HCT116 (cell line): ENCODE results near the gene CENPX. TPM values are rescaled to one million over a fixed set of nuclear protein-coding genes. Genes with fewer than 3 reads are reported as not detected.
A peak's percentile ranks its signal among the peaks of the same experiment; 100 is the strongest.

ENCODE experiments used
- ATAC-seq: fragments of 200-7000 bp; cut with Tn5 transposase; 2 replicates; pipeline ENCODE4 v1.9.1; 2020; ENCODE audit warnings: mild to moderate bottlenecking, moderate library complexity
- BruUV-seq: library from RNA; stranded (reverse); fragments of 400-500 nt; replicated peaks from 2 replicates; lab custom pipeline; 2021; lab: Mats Ljungman, UMichigan
- CTCF ChIA-PET: fragments of 300-600 bp; sonication (Branson Sonifier 250); formaldehyde crosslinking; loops from one replicate; lab custom pipeline; 2021; ENCODE audit warnings: antibody characterized with exemption; lab: Charles Lee
- POLR2A ChIA-PET: fragments of 300-600, 350-600 bp; sonication (Branson Sonifier 250); formaldehyde crosslinking; loops from one replicate; lab custom pipeline; 2021; ENCODE audit warnings: antibody characterized with exemption; lab: Charles Lee
- RAD21 ChIA-PET, 2 experiments: fragments of 300-600 bp; sonication (Branson Sonifier 250); formaldehyde crosslinking; loops; one replicate each; lab custom pipeline; 2023; ENCODE audit warnings: low total read pairs in 2 of 2; ENCODE audit not compliant: uncharacterized antibody in 2 of 2, unreplicated experiment in 2 of 2, low non-redundant PET in 1 of 2; lab: Charles Lee
- DNase-seq: peaks from one replicate; pipeline ENCODE4 v3.0.0-alpha.2; 2010; ENCODE audit warnings: low read depth, low spot score
- H2AFZ ChIP-seq: fragments of 200-600 bp; shearing (Covaris generic), sonication (generic); 2 replicates; pipeline ENCODE4 v1.6.1; 2017; ENCODE audit warnings: low read depth, mixed run types, mixed read lengths, antibody characterized with exemption, low read length; ENCODE audit not compliant: poor library complexity, severe bottlenecking
- H3K27ac ChIP-seq: 2 replicates; pipeline ENCODE4 v1.5.1; 2012; ENCODE audit warnings: low read depth, low read length
- H3K27me3 ChIP-seq: fragments of 200-600 bp; sonication (generic); 2 replicates; pipeline ENCODE4 v1.6.1; 2016; ENCODE audit warnings: mixed run types, low read length, mixed read lengths; ENCODE audit not compliant: insufficient read depth
- H3K36me3 ChIP-seq, 2 experiments: fragments of 200-500 bp in 1 of 2; fragments of 200-600 bp in 1 of 2; sonication (Bioruptor generic) in 1 of 2; sonication (generic) in 1 of 2; 2 replicates each; pipeline versions ENCODE4 v1.5.1 to v1.6.1; 2014 to 2016; ENCODE audit warnings: low read length in 2 of 2, inconsistent platforms in 1 of 2, mixed read lengths in 1 of 2, mixed run types in 1 of 2; ENCODE audit not compliant: insufficient read depth in 2 of 2, control insufficient read depth in 1 of 2
- H3K4me1 ChIP-seq, 2 experiments: fragments of 200-600 bp in 1 of 2; sonication (generic) in 1 of 2; 2 replicates each; pipeline versions ENCODE4 v1.5.1 to v1.6.1; 2012 to 2017; ENCODE audit warnings: low read length in 2 of 2, inconsistent platforms in 1 of 2, mild to moderate bottlenecking in 1 of 2, mixed read lengths in 1 of 2, mixed run types in 1 of 2, moderate library complexity in 1 of 2; ENCODE audit not compliant: insufficient read depth in 2 of 2, control insufficient read depth in 1 of 2
- H3K4me2 ChIP-seq: fragments of 200-600 bp; sonication (generic); 2 replicates; pipeline ENCODE4 v1.6.1; 2017; ENCODE audit warnings: mixed run types, low read length, mixed read lengths
- H3K4me3 ChIP-seq, 2 experiments: fragments of 200-600 bp in 1 of 2; sonication (generic) in 1 of 2; replicated peaks in 1 of 2; 2 replicates each; pipeline ENCODE4 v1.5.1; 2011 to 2016; ENCODE audit warnings: low read length in 2 of 2, control low read depth in 1 of 2, low read depth in 1 of 2, mild to moderate bottlenecking in 1 of 2, mixed read lengths in 1 of 2, mixed run types in 1 of 2
- H3K79me2 ChIP-seq: fragments of 200-600 bp; sonication (generic); 2 replicates; pipeline ENCODE4 v1.6.1; 2017; ENCODE audit warnings: mild to moderate bottlenecking, mixed run types, low read length, moderate library complexity, mixed read lengths; ENCODE audit not compliant: insufficient read depth
- H3K9ac ChIP-seq: fragments of 200-600 bp; sonication (generic); 2 replicates; pipeline ENCODE4 v1.6.1; 2016; ENCODE audit warnings: low read length, mixed read lengths
- H3K9me2 ChIP-seq: fragments of 200-600 bp; sonication (generic), shearing (Covaris generic); 2 replicates; pipeline ENCODE4 v1.6.1; 2017; ENCODE audit warnings: mixed run types, mild to moderate bottlenecking, moderate library complexity; ENCODE audit not compliant: insufficient read depth
- H3K9me3 ChIP-seq, 2 experiments: fragments of 200-500 bp in 1 of 2; fragments of 200-600 bp in 1 of 2; sonication (Bioruptor generic) in 1 of 2; sonication (generic) in 1 of 2; 2 replicates each; pipeline ENCODE4 v1.6.1; 2014 to 2017; ENCODE audit warnings: low read length in 2 of 2, mixed read lengths in 2 of 2, inconsistent platforms in 1 of 2, low read depth in 1 of 2, mild to moderate bottlenecking in 1 of 2, mixed run types in 1 of 2, moderate library complexity in 1 of 2; ENCODE audit not compliant: control insufficient read depth in 1 of 2, insufficient read depth in 1 of 2
- H4K20me1 ChIP-seq: fragments of 200-600 bp; sonication (generic), shearing (Covaris generic); 2 replicates; pipeline ENCODE4 v1.6.1; 2017; ENCODE audit warnings: mixed run types, mild to moderate bottlenecking, moderate library complexity; ENCODE audit not compliant: insufficient read depth
- JUND ChIP-seq: IDR thresholded peaks from 2 replicates; pipeline ENCODE4 v1.6.1; 2012
- POLR2A ChIP-seq: IDR thresholded peaks from 2 replicates; pipeline ENCODE4 v1.7.0; 2011; ENCODE audit warnings: borderline replicate concordance; ENCODE audit not compliant: insufficient read depth, insufficient read length; ENCODE audit errors: extremely low read depth
- POLR2AphosphoS5 ChIP-seq: IDR thresholded peaks from 2 replicates; pipeline ENCODE4 v1.6.1; 2011; ENCODE audit warnings: mild to moderate bottlenecking, low read depth, low read length, moderate library complexity
- REST ChIP-seq: IDR thresholded peaks from 2 replicates; pipeline ENCODE4 v1.6.1; 2012; ENCODE audit warnings: low read depth
- TCF7L2 ChIP-seq: IDR thresholded peaks from 2 replicates; pipeline ENCODE4 v1.7.0; 2011; ENCODE audit warnings: borderline replicate concordance, inconsistent platforms; ENCODE audit not compliant: insufficient read depth, insufficient read length; ENCODE audit errors: extremely low read depth
- YY1 ChIP-seq: IDR thresholded peaks from 2 replicates; pipeline ENCODE4 v1.6.1; 2011; ENCODE audit warnings: low read length, low read depth, moderate library complexity, mild to moderate bottlenecking; ENCODE audit not compliant: insufficient replicate concordance; ENCODE audit errors: extremely low read depth
- ZFX ChIP-seq: fragments of 450-650 bp; IDR thresholded peaks from 2 replicates; pipeline ENCODE4 v1.6.1; 2017
- intact Hi-C: fragments of 100-400 bp; cut with micrococcal nuclease; formaldehyde crosslinking; loops from 2 replicates; pipeline ENCODE4 v1.10.0; 2022
- total RNA-seq: library from RNA; stranded (reverse); gene quantifications from one replicate; pipeline ENCODE4 v1.2.1, GENCODE V29; 2021; ENCODE audit not compliant: unreplicated experiment
- TF ChIP-seq, protein P1 (sequence below): IDR thresholded peaks from 2 replicates; pipeline ENCODE4 v1.6.1; 2012

CENPX gene
- total RNA-seq, 1 experiment from 2014 or later: 184 TPM

DNA sequence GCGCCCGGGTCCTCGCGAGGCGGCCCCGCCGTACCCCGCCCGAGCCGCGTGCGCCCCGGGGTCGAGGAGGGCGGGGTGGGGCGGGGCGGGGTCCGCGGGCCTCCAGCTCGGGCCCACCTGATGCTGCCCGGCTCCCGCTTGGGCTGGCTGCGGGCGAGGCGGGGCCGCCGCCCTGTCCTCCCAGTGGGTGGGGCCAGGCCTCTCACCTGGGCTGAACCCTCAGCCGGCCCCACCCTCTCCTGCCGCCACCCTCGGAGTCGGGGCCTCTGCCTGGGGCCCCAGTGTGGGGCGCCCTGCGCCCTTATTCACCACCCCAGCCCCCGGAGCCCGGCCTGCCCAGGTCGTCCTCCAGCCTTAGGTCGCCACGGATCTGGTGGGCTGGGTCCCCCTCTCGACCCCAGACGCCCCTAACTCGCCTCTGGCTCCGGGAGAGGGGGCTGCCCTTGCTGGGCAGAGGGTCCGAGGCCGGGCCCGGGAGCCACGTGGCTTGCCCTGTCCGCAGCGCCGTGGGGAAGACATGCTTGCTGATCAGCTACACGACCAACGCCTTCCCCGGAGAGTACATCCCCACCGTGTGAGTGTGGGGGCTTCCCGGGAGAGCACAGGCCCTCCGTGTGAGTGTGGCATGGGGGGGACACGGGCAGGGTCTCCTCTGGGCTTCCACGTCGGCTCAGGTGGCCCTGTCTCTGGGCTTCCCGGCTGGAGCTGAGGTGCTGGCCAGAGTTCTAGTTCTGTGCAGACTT is 9.4 kb upstream of the CENPX start:
- CTCF ChIA-PET: interaction anchor here (2.2 to 3.0 kb wide), 3 partner anchors 11 to 204 kb away, joined by 14 to 39 read pairs (median 16); partner anchors contain the start of genes CENPX and LRRC45
- no peaks in the 10 kb centered on the region for H3K27me3 ChIP-seq
- H3K27ac ChIP-seq: peak overlapping the region; percentile 92
- peak overlapping the region; percentile 88 to 90 for H3K4me3 ChIP-seq
- ATAC-seq: peak; percentile 74
- H3K4me2 ChIP-seq: peak overlapping the region; percentile 98
- intact Hi-C loops: loop anchor here (1.0 to 10.0 kb wide), 5 partner anchors 9 to 383 kb away; partner anchors contain the start of genes HEXD, LRRC45 and OGFOD3
- RAD21 ChIA-PET: no interaction called here
- no peaks in the 10 kb centered on the region for H3K9me2 ChIP-seq
- peaks cover 16 to 61% of the 10 kb centered on the region in 2 experiments; a peak in 3 of 4 replicates for H3K4me1 ChIP-seq
- no peaks in the 10 kb centered on the region for H3K9me3 ChIP-seq
- peak overlapping the region; percentile 93 for H3K9ac ChIP-seq
- no TSS peak for BruUV-seq
- TF ChIP-seq, protein P1, sequence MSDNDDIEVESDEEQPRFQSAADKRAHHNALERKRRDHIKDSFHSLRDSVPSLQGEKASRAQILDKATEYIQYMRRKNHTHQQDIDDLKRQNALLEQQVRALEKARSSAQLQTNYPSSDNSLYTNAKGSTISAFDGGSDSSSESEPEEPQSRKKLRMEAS: peak; percentile 45; the same call in 1 of the 2 replicates
- TF ChIP-seq JUND: no peak
- TF ChIP-seq YY1: no peak
- TF ChIP-seq REST: no peak
- TF ChIP-seq POLR2AphosphoS5: peak; percentile 64
- peak; percentile 72; the same call in 1 of the 2 replicates for TF ChIP-seq ZFX
- peak; percentile 28 for TF ChIP-seq POLR2A
- no peak for TF ChIP-seq TCF7L2
- H4K20me1 ChIP-seq: no peaks in the 10 kb centered on the region
- POLR2A ChIA-PET: interaction anchor here (1.0 kb wide), 1 partner anchor 9 kb away, joined by 3 read pairs; the partner anchor contains the start of genes CENPX and LRRC45
- peaks cover 0 to 12% of the 10 kb centered on the region in 2 experiments; a peak in 1 of 4 replicates for H3K36me3 ChIP-seq
- no peak overlapping the region for H2AFZ ChIP-seq
- no peak for DNase-seq
- H3K79me2 ChIP-seq: peaks cover 27% of the 10 kb centered on the region; the same call in 1 of the 2 replicates
